WTC11 (cell line): ENCODE data around the gene CDC20. TPM values are rescaled to one million over a fixed set of nuclear protein-coding genes. Genes with fewer than 3 reads are reported as not detected.
A peak's percentile ranks its signal among the peaks of the same experiment; 100 is the strongest.

Source experiments
- ATF1 ChIP-seq: sonication (generic); formaldehyde crosslinking; IDR thresholded peaks from 2 replicates; pipeline ENCODE4 v1.8.1; 2023; ENCODE audit warnings: mild to moderate bottlenecking, moderate library complexity, missing genetic modification reagents
- ELF4 ChIP-seq: sonication (generic); formaldehyde crosslinking; IDR thresholded peaks from 2 replicates; pipeline ENCODE4 v1.8.1; 2022; ENCODE audit warnings: low read depth, mild to moderate bottlenecking, moderate library complexity, missing genetic modification reagents
- ESRRA ChIP-seq: sonication (generic); formaldehyde crosslinking; IDR thresholded peaks from 2 replicates; pipeline ENCODE4 v1.8.1; 2022; ENCODE audit warnings: mild to moderate bottlenecking, missing genetic modification reagents, borderline replicate concordance
- FOXK1 ChIP-seq: sonication (generic); formaldehyde crosslinking; IDR thresholded peaks from 2 replicates; pipeline ENCODE4 v1.8.0; 2022; ENCODE audit warnings: mild to moderate bottlenecking, moderate library complexity, missing genetic modification reagents
- MXD4 ChIP-seq: fragments of 250-450 bp; sonication (Bioruptor Pico); IDR thresholded peaks from 2 replicates; pipeline ENCODE4 v1.8.0; 2021; ENCODE audit warnings: mild to moderate bottlenecking, moderate library complexity, borderline replicate concordance
- MYBL2 ChIP-seq: sonication (generic); formaldehyde crosslinking; IDR thresholded peaks from 2 replicates; pipeline ENCODE4 v1.8.1; 2023; ENCODE audit warnings: mild to moderate bottlenecking, moderate library complexity, missing genetic modification reagents
- NR2C2 ChIP-seq: sonication (generic); formaldehyde crosslinking; IDR thresholded peaks from 2 replicates; pipeline ENCODE4 v1.8.0; 2022; ENCODE audit warnings: mild to moderate bottlenecking, missing genetic modification reagents
- RORB ChIP-seq: fragments of 250-450 bp; sonication (Bioruptor Pico); IDR thresholded peaks from 2 replicates; pipeline ENCODE4 v1.9.0; 2021; ENCODE audit warnings: mild to moderate bottlenecking
- SMAD3 ChIP-seq: sonication (generic); formaldehyde crosslinking; IDR thresholded peaks from 2 replicates; pipeline ENCODE4 v1.8.0; 2022; ENCODE audit warnings: missing genetic modification reagents, mild to moderate bottlenecking, borderline replicate concordance
- TCF7 ChIP-seq: sonication (generic); formaldehyde crosslinking; IDR thresholded peaks from 2 replicates; pipeline ENCODE4 v1.8.0; 2022; ENCODE audit warnings: mild to moderate bottlenecking, low read depth, missing genetic modification reagents, moderate library complexity
- ZNF138 ChIP-seq: sonication (generic); formaldehyde crosslinking; conservative IDR thresholded peaks from 2 replicates; pipeline ENCODE4 v1.8.1; 2022; ENCODE audit warnings: mild to moderate bottlenecking, moderate library complexity, missing genetic modification reagents
- ZNF263 ChIP-seq: sonication (generic); formaldehyde crosslinking; IDR thresholded peaks from 2 replicates; pipeline ENCODE4 v1.8.1; 2022; ENCODE audit warnings: low read depth, mild to moderate bottlenecking, moderate library complexity, missing genetic modification reagents
- ZNF396 ChIP-seq: fragments of 250-450 bp; sonication (Bioruptor Pico); IDR thresholded peaks from 2 replicates; pipeline ENCODE4 v1.8.0; 2021; ENCODE audit warnings: mild to moderate bottlenecking, moderate library complexity, borderline replicate concordance
- total RNA-seq: library from RNA; stranded (reverse); gene quantifications from 3 replicates; pipeline ENCODE4 v1.2.3, GENCODE V29; 2021
- TF ChIP-seq, protein P1 (sequence below): sonication (generic); formaldehyde crosslinking; IDR thresholded peaks from 2 replicates; pipeline ENCODE4 v1.8.0; 2022; ENCODE audit warnings: missing genetic modification reagents
- TF ChIP-seq, protein P2 (sequence below): fragments of 250-450 bp; sonication (Bioruptor Pico); IDR thresholded peaks from 2 replicates; pipeline ENCODE4 v1.9.0; 2021; ENCODE audit warnings: mild to moderate bottlenecking
- TF ChIP-seq, protein P3 (sequence below): sonication (generic); formaldehyde crosslinking; IDR thresholded peaks from 2 replicates; pipeline ENCODE4 v1.8.0; 2023; ENCODE audit warnings: mild to moderate bottlenecking, missing genetic modification reagents
- TF ChIP-seq, protein P4 (sequence below): fragments of 250-450 bp; sonication (Bioruptor Pico); IDR thresholded peaks from 2 replicates; pipeline ENCODE4 v1.8.0; 2021; ENCODE audit warnings: mild to moderate bottlenecking
- TF ChIP-seq, protein P5 (sequence below): sonication (generic); formaldehyde crosslinking; IDR thresholded peaks from 2 replicates; pipeline ENCODE4 v1.8.1; 2023; ENCODE audit warnings: mild to moderate bottlenecking, missing genetic modification reagents
- TF ChIP-seq, protein P6 (sequence below): fragments of 250-450 bp; sonication (Bioruptor Pico); conservative IDR thresholded peaks from 2 replicates; pipeline ENCODE4 v1.9.0; 2021; ENCODE audit warnings: mild to moderate bottlenecking
- TF ChIP-seq, protein P7 (sequence below): sonication (generic); formaldehyde crosslinking; IDR thresholded peaks from 2 replicates; pipeline ENCODE4 v1.8.0; 2023; ENCODE audit warnings: missing genetic modification reagents
- TF ChIP-seq, protein P8 (sequence below): fragments of 250-450 bp; sonication (Bioruptor Pico); IDR thresholded peaks from 2 replicates; pipeline ENCODE4 v1.9.0; 2021; ENCODE audit warnings: mild to moderate bottlenecking

The CDC20 gene
- total RNA-seq, 1 experiment from 2014 or later, result 280 TPM

DNA sequence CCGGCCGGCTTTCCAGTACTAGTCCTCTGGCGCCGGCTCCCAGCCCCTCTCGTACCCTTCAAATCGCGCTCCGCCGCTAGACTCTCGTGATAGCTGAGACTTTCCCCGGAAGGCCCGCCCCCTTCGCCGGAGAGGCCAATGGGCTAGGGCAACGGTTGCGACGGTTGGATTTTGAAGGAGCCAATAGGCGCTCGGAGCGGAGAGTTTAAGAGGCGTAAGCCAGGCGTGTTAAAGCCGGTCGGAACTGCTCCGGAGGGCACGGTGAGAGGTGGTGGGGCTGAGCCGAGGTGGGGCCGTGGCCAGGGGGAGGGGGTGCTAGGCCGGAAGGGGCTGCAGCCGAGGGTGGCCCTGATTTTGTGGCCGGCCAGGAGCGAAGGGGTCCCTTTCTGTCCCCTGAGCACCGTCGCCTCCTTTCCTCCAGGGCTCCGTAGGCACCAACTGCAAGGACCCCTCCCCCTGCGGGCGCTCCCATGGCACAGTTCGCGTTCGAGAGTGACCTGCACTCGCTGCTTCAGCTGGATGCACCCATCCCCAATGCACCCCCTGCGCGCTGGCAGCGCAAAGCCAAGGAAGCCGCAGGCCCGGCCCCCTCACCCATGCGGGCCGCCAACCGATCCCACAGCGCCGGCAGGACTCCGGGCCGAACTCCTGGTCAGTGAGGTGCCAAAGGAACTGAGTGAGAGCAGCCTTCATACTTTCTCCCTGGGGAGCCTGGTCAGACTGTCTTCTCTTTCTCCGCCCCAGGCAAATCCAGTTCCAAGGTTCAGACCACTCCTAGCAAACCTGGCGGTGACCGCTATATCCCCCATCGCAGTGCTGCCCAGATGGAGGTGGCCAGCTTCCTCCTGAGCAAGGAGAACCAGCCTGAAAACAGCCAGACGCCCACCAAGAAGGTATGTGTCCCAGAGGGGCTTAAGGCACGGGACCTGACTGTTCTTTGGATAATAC lies at the start of gene CDC20 (continued):
- TF ChIP-seq, protein P1, sequence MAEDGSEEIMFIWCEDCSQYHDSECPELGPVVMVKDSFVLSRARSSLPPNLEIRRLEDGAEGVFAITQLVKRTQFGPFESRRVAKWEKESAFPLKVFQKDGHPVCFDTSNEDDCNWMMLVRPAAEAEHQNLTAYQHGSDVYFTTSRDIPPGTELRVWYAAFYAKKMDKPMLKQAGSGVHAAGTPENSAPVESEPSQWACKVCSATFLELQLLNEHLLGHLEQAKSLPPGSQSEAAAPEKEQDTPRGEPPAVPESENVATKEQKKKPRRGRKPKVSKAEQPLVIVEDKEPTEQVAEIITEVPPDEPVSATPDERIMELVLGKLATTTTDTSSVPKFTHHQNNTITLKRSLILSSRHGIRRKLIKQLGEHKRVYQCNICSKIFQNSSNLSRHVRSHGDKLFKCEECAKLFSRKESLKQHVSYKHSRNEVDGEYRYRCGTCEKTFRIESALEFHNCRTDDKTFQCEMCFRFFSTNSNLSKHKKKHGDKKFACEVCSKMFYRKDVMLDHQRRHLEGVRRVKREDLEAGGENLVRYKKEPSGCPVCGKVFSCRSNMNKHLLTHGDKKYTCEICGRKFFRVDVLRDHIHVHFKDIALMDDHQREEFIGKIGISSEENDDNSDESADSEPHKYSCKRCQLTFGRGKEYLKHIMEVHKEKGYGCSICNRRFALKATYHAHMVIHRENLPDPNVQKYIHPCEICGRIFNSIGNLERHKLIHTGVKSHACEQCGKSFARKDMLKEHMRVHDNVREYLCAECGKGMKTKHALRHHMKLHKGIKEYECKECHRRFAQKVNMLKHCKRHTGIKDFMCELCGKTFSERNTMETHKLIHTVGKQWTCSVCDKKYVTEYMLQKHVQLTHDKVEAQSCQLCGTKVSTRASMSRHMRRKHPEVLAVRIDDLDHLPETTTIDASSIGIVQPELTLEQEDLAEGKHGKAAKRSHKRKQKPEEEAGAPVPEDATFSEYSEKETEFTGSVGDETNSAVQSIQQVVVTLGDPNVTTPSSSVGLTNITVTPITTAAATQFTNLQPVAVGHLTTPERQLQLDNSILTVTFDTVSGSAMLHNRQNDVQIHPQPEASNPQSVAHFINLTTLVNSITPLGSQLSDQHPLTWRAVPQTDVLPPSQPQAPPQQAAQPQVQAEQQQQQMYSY (CRISPR knock-in tag), result no peak
- no peak for TF ChIP-seq ZNF396 (CRISPR knock-in tag)
- TF ChIP-seq ZNF263, result 0 out of 2 replicates have a peak, but pooled peaks have one; percentile 13
- TF ChIP-seq MXD4 (CRISPR knock-in tag), result no peak
- TF ChIP-seq FOXK1 (CRISPR knock-in tag), result no peak; the same call in 1 of the 2 replicates
- TF ChIP-seq ESRRA (CRISPR knock-in tag), result no peak
- TF ChIP-seq, protein P2, sequence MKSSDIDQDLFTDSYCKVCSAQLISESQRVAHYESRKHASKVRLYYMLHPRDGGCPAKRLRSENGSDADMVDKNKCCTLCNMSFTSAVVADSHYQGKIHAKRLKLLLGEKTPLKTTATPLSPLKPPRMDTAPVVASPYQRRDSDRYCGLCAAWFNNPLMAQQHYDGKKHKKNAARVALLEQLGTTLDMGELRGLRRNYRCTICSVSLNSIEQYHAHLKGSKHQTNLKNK, result no peak
- TF ChIP-seq NR2C2 (CRISPR knock-in tag), result no peak
- TF ChIP-seq, protein P3, sequence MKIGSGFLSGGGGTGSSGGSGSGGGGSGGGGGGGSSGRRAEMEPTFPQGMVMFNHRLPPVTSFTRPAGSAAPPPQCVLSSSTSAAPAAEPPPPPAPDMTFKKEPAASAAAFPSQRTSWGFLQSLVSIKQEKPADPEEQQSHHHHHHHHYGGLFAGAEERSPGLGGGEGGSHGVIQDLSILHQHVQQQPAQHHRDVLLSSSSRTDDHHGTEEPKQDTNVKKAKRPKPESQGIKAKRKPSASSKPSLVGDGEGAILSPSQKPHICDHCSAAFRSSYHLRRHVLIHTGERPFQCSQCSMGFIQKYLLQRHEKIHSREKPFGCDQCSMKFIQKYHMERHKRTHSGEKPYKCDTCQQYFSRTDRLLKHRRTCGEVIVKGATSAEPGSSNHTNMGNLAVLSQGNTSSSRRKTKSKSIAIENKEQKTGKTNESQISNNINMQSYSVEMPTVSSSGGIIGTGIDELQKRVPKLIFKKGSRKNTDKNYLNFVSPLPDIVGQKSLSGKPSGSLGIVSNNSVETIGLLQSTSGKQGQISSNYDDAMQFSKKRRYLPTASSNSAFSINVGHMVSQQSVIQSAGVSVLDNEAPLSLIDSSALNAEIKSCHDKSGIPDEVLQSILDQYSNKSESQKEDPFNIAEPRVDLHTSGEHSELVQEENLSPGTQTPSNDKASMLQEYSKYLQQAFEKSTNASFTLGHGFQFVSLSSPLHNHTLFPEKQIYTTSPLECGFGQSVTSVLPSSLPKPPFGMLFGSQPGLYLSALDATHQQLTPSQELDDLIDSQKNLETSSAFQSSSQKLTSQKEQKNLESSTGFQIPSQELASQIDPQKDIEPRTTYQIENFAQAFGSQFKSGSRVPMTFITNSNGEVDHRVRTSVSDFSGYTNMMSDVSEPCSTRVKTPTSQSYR (CRISPR knock-in tag), result peak; percentile 68; the same call in 1 of the 2 replicates
- peak; percentile 100 for TF ChIP-seq MYBL2 (CRISPR knock-in tag)
- TF ChIP-seq SMAD3 (CRISPR knock-in tag), result no peak
- TF ChIP-seq RORB, result no peak
- TF ChIP-seq, protein P4, sequence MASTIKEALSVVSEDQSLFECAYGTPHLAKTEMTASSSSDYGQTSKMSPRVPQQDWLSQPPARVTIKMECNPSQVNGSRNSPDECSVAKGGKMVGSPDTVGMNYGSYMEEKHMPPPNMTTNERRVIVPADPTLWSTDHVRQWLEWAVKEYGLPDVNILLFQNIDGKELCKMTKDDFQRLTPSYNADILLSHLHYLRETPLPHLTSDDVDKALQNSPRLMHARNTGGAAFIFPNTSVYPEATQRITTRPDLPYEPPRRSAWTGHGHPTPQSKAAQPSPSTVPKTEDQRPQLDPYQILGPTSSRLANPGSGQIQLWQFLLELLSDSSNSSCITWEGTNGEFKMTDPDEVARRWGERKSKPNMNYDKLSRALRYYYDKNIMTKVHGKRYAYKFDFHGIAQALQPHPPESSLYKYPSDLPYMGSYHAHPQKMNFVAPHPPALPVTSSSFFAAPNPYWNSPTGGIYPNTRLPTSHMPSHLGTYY (CRISPR knock-in tag), result no peak
- TF ChIP-seq, protein P5, sequence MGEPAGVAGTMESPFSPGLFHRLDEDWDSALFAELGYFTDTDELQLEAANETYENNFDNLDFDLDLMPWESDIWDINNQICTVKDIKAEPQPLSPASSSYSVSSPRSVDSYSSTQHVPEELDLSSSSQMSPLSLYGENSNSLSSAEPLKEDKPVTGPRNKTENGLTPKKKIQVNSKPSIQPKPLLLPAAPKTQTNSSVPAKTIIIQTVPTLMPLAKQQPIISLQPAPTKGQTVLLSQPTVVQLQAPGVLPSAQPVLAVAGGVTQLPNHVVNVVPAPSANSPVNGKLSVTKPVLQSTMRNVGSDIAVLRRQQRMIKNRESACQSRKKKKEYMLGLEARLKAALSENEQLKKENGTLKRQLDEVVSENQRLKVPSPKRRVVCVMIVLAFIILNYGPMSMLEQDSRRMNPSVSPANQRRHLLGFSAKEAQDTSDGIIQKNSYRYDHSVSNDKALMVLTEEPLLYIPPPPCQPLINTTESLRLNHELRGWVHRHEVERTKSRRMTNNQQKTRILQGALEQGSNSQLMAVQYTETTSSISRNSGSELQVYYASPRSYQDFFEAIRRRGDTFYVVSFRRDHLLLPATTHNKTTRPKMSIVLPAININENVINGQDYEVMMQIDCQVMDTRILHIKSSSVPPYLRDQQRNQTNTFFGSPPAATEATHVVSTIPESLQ (CRISPR knock-in tag), result no peak
- no peak for TF ChIP-seq ZNF138
- TF ChIP-seq, protein P6, sequence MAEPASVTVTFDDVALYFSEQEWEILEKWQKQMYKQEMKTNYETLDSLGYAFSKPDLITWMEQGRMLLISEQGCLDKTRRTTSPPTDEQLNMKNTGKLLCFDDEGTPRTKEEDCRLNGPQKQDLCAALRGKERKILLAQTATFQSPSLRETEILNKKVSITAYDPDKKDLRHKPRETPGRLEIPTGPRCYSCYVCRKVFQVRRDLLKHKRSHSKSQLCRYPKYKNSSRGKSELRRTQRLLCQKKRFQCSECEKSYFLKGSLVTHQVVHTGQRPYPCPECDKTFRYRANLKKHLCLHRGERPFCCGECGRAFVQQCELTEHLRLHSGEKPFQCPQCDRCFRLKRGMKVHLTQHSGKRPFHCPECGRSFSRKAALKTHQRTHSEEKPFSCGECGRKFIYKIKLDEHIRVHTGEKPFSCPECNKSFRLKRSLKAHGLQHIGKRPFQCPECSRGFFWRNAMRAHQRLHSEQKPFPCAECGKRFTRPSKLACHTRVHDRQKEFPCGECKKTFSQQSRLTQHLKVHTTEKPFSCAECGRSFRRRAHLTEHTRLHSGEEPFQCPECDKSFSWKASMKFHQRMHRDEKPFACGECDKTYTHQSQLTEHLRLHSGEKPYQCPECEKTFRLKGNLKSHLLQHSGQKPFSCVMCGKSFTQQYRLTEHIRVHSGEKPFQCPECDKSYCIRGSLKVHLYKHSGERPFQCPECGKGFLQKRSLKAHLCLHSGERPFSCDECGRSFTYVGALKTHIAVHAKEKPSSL (CRISPR knock-in tag), result no peak
- TF ChIP-seq, protein P7, sequence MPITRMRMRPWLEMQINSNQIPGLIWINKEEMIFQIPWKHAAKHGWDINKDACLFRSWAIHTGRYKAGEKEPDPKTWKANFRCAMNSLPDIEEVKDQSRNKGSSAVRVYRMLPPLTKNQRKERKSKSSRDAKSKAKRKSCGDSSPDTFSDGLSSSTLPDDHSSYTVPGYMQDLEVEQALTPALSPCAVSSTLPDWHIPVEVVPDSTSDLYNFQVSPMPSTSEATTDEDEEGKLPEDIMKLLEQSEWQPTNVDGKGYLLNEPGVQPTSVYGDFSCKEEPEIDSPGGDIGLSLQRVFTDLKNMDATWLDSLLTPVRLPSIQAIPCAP (CRISPR knock-in tag), result no peak
- TF ChIP-seq TCF7 (CRISPR knock-in tag), result no peak
- TF ChIP-seq, protein P8, sequence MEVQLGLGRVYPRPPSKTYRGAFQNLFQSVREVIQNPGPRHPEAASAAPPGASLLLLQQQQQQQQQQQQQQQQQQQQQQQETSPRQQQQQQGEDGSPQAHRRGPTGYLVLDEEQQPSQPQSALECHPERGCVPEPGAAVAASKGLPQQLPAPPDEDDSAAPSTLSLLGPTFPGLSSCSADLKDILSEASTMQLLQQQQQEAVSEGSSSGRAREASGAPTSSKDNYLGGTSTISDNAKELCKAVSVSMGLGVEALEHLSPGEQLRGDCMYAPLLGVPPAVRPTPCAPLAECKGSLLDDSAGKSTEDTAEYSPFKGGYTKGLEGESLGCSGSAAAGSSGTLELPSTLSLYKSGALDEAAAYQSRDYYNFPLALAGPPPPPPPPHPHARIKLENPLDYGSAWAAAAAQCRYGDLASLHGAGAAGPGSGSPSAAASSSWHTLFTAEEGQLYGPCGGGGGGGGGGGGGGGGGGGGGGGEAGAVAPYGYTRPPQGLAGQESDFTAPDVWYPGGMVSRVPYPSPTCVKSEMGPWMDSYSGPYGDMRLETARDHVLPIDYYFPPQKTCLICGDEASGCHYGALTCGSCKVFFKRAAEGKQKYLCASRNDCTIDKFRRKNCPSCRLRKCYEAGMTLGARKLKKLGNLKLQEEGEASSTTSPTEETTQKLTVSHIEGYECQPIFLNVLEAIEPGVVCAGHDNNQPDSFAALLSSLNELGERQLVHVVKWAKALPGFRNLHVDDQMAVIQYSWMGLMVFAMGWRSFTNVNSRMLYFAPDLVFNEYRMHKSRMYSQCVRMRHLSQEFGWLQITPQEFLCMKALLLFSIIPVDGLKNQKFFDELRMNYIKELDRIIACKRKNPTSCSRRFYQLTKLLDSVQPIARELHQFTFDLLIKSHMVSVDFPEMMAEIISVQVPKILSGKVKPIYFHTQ, result no peak
- no peak for TF ChIP-seq ATF1 (CRISPR knock-in tag)
- no peak for TF ChIP-seq ELF4 (CRISPR knock-in tag)
